HG02852 (cell line): ENCODE results near the gene BCL7A.
"Not testable (repeated sequence)": the region's sequence is repeated elsewhere in the genome, so short reads cannot be mapped to it uniquely, and the experiment has no call there.

Experiments
- ATAC-seq: cut with Tn5 transposase; IDR thresholded peaks from one replicate; pipeline ENCODE4 v1.9.1; 2021; ENCODE audit warnings: mild to moderate bottlenecking, moderate library complexity; ENCODE audit not compliant: unreplicated experiment

Gene BCL7A

GRCh38 chr12:122021822-122022392, at the start of gene BCL7A:
Gene BCL7A (plus strand): TSS chr12:122021884. CDS start chr12:122022092, 208 bp downstream.
- no peak for ATAC-seq

- ATAC-seq: no peak
Measured at GRCh38 chr12:121974026-121974985, 47.4 kb upstream of the BCL7A start.

DNA sequence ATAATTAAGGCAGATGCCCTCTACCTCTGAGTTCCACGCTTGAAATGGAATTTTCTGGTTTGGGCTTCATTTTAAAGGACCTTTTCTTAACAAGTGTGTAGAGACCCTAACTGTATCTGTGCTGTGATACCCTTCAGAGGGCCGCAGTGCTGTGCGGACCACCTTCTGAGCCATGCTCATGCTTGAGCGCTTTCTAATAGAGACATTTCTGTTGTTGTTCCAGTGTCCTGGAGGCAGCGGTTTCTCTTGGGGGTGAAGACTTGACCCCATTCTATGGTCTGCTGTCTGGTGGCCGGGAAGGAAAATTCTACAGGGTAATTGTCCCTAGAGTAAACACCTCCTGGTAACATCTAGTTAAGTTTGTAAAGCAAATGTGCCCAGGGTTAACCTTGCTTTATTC, 46.7 kb upstream of the BCL7A start:
- no peak for ATAC-seq

DNA sequence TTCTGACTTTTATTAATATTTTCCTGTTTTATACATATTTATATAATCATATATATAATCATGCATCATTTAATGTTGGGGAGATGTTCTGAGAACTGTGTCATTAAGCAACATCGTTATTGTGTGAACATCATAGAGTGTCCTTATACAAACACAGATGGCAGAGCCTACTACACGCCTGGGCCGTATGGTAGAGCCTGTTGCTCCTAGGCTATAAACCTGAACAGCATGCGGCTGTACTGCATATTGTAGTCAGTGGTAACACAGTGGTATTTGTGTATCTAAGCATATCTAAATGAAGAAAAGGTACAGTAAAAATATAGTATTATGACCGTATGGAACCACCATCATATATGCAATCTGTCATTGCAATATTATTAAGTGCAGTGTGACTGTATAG, 44.7 kb upstream of the BCL7A start:
- ATAC-seq: no peak

GRCh38 chr12:121980191-121980891, 41.3 kb upstream of the BCL7A start:
- peak; percentile 51 for ATAC-seq

DNA sequence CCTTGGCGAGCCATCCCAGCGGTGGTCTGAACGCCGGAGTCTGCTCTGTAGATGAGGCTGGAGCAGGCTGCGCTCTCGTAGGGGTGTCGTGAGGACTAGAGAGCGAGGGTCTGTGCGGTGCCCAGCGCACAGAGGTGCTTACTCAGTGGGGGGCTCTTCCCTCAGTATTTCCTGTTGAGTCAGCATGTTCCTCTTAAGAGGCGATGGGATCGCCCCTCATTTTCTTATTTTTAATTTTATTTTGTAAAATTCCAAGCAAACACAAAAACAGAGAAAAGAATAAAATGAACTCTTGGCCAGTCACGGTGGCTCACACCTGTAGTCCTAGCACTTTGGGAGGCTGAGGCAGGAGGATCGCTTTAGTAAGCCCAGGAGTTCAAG, 40.8 kb upstream of the BCL7A start:
- ATAC-seq: no peak

DNA sequence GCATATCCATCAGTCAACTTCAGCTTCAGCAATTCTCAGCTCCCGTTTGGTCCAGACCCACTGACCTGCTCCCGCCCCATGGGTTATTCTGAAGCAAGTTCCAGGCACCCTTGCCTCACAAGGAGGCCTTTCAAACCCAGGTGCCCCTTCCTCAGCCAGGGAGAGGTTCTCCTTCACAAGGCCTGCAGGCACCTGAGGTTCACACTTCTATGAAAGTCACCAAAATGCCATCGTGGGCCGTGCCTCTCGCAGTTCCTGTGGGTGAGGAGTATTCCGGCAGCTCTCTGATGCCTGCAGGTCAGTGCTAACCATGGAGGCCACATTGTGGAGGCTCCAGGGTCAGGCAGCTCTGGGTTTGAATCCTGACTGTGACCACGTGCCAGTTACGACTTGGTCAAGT, 40.2 kb upstream of the BCL7A start:
- ATAC-seq: no peak

GRCh38 chr12:121982950-121983349, 38.7 kb upstream of the BCL7A start:
- no peak for ATAC-seq

GRCh38 chr12:121983536-121984210, 38.0 kb upstream of the BCL7A start:
- no peak for ATAC-seq

GRCh38 chr12:121986489-121987245, 35.0 kb upstream of the BCL7A start:
- no peak for ATAC-seq

GRCh38 chr12:121988519-121988918, 33.2 kb upstream of the BCL7A start:
- ATAC-seq: not testable (repeated sequence)

DNA sequence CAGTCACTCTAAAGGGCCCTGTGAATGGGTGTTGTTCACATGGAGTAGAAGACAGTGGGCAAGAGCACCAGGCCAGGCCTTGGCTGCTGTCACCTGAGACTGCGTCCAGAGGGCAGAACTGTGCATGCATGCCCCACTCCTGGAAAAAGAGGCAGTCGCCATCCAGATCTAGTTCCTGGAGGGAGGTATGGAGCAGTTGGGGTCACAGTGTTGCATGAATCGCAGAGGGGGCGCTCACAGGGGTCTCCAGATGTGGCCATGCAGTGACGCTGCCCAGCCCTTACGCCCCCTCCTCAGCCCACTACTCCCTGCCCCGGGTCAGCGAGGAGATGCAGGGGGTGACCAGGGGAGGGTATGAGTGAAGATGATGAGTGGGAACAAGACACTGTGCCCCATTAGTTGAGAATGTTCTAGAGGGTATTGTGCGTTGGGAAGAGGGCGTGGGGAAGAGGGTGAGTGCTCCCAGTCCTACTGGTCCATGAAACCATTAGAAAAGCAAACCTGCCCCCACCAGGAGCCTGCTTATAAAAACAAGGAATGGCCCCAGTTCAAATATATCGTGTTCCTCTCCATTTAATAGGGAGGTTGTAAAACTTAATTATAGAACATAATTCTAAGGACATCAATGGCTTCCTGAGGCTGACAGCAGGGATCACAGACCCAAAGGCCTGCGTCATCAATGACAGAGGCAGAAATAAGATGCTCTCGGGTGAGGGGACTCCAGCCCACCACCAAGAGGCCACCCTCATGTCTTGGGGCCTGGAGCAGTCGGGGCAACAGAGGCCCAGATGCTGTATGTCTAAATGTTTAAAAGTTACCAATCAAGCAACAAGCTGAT, 32.2 kb upstream of the BCL7A start:
- ATAC-seq: no peak

DNA sequence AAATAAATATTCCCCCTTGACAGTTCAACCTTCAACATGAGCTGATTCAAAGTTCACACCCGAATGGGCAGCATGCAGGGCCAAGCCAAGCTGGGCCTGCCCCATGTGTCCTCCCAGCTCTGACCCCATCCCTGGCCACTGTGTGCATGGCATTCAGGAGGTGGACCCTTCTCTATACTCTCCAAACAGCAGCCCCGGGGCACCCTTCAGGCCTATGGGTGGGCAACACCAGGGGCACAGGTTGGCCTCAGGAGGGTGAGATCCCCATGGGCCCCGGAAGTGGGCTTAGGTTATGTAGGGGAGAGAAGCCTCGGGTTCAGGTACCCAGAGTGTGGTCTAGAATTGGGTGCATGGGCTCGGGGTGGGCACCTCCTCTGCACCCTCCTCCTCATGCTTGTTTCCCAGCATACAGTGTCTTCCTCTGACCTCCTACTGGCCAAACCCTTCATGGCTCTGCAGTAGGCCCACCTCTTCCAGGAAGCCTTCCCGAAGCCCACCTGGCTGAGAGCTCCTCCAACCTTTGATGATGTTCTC, 31.5 kb upstream of the BCL7A start:
- no peak for ATAC-seq

DNA sequence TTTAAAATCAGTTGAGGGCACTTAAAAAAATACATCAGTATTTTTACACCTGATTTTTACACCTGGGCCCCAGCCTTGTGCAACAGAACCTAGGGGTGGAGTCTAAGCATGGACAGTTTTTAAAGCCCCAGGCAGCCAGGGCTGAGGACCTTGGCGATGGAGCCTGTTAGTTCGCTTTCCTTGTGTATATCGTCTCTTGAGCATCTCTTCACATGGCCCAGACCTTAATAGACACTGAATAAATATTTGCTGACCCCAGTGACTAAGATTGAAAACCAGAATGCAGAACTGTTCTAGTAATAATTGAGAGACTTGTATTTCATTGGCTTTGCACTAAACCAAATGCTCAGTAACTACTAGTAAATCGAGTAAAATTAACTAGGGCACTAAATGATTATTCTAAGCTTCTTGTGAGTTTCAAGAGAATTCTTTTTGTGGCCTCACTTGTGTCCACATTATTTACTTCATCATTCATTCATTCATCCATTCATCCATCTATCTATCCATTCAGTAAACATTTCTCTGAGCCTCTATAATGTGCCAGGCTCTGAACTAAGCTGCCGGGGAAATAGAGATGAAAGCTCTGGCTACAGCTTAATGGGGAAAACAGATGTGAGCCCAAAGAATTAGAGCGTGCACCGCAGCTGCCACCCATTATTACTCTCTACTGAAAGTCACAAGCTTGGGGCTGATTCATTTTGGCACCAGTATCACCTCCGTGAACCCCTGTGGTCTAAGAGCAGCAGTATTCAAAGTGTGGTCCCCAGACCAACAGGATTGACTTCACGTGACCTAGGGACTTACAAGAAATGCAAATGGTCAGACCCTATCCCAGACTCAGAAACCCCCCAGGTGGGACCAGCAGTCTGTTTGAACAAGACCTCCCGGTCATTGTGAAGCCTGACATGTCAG, 30.7 kb upstream of the BCL7A start:
- ATAC-seq: peak; percentile 71

DNA sequence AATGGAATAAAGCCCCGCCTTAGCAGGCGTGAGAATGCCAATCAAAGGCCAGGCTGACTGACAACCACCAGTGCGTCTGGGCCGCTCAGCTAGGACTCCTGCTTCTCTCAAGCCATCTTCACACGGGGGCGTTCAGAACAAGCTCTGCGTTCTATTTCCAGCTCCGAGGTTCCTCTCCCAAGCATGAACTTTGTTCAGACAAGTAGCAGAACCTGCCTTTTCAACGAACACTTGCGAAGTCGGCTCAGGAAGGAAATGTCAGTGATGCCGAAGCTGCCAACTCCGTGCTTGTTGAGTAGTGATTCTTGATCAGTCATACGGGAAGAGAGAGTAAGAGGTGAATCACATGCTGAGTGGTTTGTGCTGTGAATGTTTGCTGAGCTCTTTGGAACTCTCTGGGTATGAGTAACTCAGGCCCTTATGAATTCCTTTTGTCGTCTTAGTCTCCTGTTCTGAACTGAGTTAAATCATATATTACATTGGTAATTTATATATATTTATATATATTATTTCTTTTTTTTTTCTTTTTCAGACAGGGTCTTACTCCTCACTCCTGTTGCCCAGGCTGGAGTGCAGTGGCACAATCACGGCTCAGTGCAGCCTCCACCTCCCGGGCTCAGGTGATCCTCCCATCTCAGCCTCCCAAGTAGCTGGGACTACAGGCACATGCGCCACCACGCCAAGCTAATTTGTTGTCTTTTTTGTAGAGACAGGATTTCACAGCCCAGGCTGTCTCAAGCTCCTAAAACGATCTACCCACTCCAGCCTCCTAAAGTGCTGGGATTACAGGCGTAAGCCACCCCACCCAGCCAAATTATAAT, 29.4 kb upstream of the BCL7A start:
- peak; percentile 80 for ATAC-seq

DNA sequence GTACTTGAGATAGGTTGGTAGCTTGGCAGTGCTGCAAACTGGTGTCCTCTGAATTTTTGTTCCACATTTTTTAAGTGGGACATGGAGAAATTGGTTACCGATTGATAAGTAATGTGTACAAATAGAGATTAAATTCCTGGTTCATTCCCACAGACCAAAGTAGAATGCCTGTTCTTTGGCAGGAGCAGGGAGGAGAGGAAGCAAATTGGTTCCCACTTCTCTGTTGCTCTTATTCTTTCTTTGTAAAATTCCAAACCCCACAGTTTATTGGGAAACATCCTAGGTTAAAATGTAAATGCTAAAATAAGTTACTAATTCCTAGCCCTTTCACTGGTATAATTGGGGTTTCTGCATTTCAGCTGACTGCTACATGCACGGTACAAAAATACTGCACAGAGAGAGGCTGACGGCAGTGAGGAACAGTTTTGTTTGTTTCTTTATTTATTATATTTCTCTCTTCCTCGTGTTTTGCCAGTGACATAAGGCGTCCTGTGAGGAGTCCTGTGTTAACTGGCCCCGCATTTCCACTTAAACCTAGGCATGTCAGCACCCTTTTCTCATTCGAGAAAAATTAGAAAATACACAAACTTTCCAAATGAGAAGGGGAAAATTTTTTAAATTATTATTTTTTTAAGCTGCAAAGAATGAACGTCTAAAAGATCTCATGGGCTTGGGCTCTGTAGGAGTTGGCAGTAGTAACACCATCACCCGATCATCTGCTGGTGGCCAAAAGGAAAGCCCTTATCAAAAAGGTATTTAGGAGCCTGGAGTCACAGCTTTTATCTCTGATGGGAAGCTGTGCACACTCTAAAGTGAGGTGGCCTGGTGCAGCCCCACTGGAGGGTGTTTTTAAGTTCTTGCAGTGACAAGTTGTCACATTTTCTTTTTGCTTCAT, 25.4 kb upstream of the BCL7A start:
- no peak for ATAC-seq
